SIG-M5 treated with dmso at 0.1 percent for 504 hours (cell line): ENCODE data around the gene RSBN1.
"Not testable (repeated sequence)": the region's sequence is repeated elsewhere in the genome, so short reads cannot be mapped to it uniquely, and the experiment has no call there.

Experiments
- DNase-seq: peaks from one replicate; lab custom pipeline; 2025; ENCODE audit not compliant: unreplicated experiment; lab: John Stamatoyannopoulos, UW

The RSBN1 gene

GRCh38 chr1:113783254-113784103 is 28.8 kb downstream of the RSBN1 start:
- DNase-seq: peak; percentile 91

- DNase-seq: peak; percentile 32
These were observed 29.9 kb downstream of the RSBN1 start for GRCh38 chr1:113782406-113782805.

GRCh38 chr1:113780374-113781146 is 31.7 kb downstream of the RSBN1 start:
- DNase-seq: peak; percentile 19

DNA sequence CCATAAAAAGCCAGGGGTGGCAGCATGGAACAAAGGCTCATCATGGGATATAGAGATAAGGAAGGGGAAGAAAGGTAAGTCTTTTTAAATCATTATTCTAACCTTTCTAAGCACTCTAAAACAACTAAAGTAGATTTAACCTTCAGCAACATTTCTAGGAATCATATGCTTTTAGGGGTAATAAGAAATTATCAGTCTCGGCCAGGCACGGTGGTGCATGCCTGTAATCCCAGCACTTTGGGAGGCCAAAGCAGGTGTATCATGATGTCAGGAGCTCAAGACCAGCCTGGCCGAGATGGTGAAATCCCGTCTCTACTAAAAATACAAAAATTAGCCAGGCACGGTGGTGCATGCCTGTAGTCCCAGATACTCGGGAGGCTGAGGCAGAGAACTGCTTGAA is 32.7 kb downstream of the RSBN1 start:
- no peak for DNase-seq

DNA sequence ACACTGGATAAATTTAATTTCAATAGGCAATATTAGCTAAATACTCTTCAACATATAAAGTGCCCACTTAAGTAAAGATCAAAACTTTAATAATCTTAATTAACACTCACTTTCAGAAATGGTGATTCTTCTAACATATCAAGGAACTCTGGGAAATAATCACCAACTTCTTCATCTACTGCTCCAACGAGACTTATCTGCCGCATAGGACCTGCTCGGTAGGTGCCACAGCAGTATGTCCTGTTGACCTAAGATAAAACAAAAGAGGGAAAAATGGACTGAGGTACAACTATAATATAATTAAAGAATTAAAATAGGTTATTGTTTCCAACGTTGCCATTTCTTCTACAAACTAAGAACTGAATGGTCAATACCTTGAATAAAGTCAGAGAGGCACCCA is 34.7 kb downstream of the RSBN1 start:
- DNase-seq: no peak

DNA sequence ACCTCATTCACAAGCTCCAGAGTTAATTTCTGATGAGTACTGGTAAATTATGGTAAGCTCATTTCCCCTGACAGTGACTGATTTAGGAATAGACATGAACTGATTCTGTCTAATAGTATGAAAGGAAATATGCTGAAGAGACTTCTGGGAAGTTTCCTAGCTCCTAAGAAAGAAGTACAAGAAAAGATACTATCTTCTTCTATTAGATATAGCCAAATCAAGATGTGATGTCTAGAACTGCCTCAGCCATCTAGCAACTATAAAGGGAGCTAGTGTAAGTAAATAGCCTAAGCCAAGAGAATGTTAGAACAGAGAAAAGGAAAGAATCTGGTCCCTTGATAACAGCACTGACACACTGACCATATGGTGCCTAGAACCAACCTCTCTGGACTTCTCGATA is 42.2 kb downstream of the RSBN1 start:
- DNase-seq: no peak

GRCh38 chr1:113769601-113769970 is 42.7 kb downstream of the RSBN1 start:
- DNase-seq: no peak

GRCh38 chr1:113768916-113769600 is 43.2 kb downstream of the RSBN1 start:
- no peak for DNase-seq

DNA sequence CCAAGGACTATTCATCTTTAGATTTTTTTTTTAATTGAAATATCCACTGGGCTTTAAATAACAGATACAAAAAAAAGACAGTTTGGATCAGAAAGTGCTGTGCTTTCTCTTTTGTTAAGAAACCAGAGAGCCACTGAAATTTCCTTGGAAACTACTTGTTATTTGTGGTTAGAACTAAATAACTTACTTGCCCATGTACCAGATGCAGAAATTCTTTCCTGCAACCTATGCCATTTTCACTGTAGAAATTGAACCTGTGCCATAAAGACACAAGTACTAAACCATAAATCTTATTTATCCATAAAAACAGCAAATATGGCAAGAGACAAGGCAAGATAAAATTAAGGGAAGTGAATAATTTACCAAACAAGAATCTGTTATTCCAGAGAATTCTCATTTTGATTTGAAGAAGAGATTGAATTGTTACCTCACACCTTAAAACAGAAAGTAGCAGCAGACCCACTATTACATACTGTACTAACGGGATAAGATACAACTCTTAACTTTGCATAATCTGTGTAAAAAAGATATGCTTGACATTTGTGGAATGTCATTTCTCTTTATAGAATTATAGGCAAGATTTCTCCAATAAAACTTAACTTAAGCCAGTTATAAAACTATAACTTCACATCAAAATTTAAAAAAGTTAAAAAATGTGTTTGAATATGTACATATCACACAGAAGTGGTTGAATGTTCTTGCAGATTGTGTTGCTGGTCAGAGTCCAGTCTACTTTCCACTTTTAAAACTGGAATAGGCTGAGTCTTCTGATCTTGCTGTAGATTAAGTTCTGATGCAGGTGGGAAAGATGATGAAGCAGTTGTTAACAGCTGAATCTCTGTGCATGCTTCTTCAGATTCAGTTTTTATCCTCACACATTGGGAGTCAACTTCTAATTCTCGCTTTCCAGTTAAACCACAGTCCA is 46.7 kb downstream of the RSBN1 start:
- no peak for DNase-seq

DNA sequence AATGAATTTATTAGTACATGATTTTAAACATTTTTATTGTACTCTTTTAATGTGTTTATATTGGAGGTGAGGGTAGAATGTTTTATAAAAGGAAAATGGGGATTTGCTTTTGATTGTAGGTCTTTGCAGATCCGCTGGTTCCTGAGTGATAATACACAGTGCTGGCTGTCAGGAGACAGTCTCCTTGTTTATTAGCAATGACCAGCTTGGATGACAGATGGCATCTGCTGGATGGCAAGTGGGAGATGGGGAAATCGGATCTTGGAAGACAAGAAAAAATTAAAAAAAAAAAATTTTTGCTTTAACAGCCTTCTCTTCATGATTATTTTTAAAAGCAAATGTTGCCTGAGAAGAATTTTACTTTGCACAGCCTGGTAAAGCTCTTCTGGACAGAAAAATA is 48.6 kb downstream of the RSBN1 start:
- DNase-seq: no peak

GRCh38 chr1:113761937-113762336 is 50.3 kb downstream of the RSBN1 start:
- no peak for DNase-seq

DNA sequence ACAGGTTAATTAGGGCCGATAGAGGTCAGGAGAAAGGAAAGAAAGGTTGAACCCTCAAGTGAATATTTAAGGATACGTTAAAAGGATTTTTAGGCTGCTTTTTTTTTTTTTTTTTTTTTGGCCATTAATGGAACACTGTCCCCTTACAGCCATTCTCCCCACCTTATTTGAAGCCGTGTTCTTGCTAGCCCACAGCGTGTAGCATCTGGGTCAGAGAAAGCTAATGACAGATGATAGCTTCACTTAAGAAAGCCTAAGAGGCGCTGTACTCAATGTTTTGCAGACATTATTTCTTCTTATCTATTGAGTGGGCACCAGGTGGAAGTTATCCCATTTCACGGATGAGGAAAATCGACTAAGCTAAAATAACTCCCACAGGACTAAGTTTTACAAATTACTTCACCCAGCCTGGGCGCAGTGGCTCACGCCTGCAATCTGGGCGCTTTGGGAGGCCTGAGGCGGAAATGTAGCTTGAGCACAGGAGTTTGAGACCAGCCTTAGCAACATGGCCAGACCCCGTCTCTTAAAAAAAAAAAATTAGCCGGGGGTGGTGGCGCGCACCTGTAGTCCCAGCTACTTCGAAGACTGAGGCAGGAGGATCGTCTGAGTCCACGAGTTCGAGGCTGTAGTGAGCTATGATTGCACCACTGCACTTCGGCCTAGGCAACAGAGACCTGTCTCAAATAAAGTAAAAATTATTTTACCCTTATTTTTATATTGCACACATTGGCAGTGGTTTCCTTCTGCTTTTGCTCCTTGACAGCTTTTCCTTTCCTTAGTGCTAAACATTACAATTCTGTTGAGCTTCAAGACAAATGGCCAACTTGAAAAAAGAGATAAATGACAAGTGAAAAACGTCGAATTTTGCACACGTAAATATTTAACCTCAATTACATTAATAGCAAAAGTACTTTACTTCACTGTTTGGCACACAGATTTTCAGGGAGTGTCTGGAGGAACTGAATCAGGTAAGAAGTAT is 51.9 kb downstream of the RSBN1 start:
- no peak for DNase-seq

GRCh38 chr1:113759333-113760101 is 52.8 kb downstream of the RSBN1 start, which contains the start of gene PHTF1:
Gene PHTF1 (minus strand): TSS chr1:113759486. CDS start chr1:113758703, 783 bp downstream.
- peak; percentile 77 for DNase-seq

GRCh38 chr1:113758631-113759332 is 53.5 kb downstream of the RSBN1 start:
- peak; percentile 44 for DNase-seq

DNA sequence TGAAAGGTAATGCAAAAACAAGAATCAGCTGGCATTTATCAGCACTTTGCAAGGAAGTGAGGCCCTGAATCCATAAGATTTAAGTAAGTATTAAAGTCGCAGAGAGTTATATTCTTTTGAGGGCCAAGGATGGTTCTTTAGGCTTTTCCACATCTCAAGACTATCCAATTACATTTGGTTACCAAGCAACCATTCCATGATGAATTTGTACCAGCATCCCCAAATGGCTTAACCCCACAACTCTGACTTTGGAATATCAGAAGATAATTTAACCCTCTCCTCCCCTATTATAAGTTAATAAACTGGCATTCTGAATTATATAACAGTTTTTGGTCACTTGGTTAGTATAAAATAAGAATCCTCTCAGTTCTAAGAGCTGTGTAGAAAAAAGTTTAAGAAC is 55.8 kb downstream of the RSBN1 start:
- DNase-seq: no peak

- DNase-seq: not testable (repeated sequence)
These were observed 58.9 kb downstream of the RSBN1 start for GRCh38 chr1:113753333-113753732.

DNA sequence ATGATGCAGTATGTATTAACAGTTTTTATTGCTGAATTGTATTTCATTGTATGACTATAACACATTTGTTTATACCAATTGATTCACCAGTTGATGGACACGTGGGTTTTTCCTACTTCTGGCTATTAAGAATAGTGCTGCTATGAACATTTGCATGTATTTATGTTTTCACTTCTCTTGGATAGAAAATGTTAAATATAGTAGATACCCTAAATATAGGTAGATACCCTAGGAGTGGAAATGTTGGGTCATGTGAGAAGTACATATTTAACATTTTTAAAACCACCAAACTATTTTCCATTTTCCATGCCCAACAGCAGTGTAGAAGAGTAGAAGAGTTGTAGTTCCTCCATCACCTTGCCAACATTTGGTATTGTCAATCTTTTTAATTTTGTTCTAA is 60.8 kb downstream of the RSBN1 start:
- no peak for DNase-seq

GRCh38 chr1:113751114-113751513 is 61.2 kb downstream of the RSBN1 start:
- DNase-seq: no peak
